DOHH2 (cell line): ENCODE data around the gene RAB15.

Source experiments
- CTCF ChIP-seq: fragments of 200-600 bp; sonication (generic); IDR thresholded peaks from one replicate; pipeline ENCODE4 v1.5.1; 2014; ENCODE audit warnings: antibody characterized with exemption, mild to moderate bottlenecking, low read depth, low read length; ENCODE audit not compliant: poor library complexity, severe bottlenecking
- EZH2phosphoT487 ChIP-seq: fragments of 200-600 bp; sonication (generic); IDR thresholded peaks from 2 replicates; pipeline ENCODE4 v1.6.1; 2017; ENCODE audit warnings: borderline replicate concordance, mild to moderate bottlenecking, antibody characterized with exemption, low read length, moderate library complexity, mixed read lengths

- TF ChIP-seq EZH2phosphoT487 (no peak), CTCF (no peak)
These were observed 7.4 kb upstream of the RAB15 start for GRCh38 chr14:64979336-64980074.
